Measurements from ENCODE around the gene EPB41L2.

Gene EPB41L2

DNA sequence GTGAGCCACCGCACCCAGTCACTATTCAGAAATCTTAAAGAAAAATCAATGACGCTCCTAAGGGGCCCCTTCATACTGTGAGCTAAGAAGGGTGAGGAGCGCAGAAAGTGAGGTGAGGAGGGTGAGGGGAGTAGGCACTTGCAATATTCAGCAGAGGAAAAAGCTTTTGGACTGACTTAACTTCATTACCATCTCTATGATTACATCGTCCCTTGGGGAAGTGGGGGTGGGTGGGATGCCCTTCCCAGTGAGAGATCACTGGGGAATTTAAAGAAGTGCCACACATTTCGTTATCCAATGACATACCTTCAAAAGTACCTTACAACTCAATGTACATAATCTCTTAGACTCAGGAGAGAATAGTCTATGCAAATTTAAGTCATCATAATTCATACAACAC, 189.3 kb downstream of the EPB41L2 start:
- DNase-seq (ENCODE audit: extremely low read depth in 1 of 2, low read depth in 1 of 2), result no peak

DNA sequence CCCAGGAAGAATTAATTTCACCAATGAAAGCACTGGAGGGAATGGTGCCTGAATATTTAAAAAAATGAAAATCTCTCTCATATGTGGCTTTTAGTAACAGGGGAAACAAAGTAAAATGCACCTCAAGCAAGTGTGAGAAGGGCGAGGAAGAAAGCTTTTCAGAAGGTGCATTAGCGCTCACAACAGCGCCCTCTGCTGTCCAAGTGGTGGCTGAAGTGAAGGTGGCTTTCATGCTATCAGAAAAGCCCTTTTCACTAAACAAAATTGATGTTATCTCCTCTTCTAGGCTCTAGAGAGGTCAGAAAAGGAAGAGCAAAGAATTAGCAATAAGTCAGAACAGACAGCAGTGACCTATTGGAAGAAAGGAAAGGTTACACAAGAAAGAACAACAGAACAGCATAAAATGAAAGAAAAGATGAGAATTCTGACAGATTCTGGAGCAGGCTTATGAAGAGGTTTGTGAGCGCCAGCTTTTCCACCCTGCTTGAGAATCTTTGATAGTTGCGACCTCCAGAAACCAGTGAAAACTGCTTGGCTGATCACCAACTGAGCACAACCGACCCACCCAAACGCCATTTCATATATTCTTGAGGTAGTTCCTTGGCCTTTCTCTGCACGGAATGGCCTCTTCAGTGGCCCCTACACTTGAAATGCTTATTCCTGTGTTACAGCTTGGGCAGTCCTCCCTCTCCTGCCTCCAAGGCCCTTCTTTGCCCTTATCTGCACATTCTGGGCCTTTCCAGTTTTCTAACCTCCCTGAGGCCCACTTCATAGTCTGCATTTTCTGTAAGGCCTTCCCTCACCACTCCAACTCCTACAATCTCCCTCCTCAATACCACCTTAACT, 190.6 kb downstream of the EPB41L2 start:
- DNase-seq (ENCODE audit: extremely low read depth in 1 of 2, low read depth in 1 of 2), result peak; percentile 27 to 63

GRCh38 chr6:130870179-130870880, 192.7 kb downstream of the EPB41L2 start:
- no peak for DNase-seq (ENCODE audit: extremely low read depth in 1 of 2, low read depth in 1 of 2)

- no peak for DNase-seq (ENCODE audit: extremely low read depth in 1 of 2, low read depth in 1 of 2)
Measured at GRCh38 chr6:130869681-130870080, 193.4 kb downstream of the EPB41L2 start.

DNA sequence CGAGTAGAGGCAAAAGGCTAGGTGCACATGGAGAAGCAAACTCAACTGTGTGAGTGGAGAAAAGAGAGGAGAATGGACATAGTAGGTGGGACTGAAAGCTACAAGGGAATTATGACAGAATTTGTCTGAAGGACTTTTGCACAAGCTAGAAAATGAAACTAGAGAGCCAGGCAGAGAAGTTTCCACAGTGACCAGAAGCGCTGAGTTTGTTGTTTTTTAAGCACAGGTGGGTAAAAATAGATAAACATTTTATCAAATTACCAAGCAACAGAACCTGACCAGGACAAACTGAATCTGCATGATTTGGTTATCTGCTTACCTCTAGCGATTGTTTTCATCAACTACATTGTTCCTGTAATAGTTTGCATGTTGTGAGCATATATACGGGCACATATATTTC, 197.3 kb downstream of the EPB41L2 start:
- DNase-seq (ENCODE audit: extremely low read depth in 1 of 2, low read depth in 1 of 2), result no peak

DNA sequence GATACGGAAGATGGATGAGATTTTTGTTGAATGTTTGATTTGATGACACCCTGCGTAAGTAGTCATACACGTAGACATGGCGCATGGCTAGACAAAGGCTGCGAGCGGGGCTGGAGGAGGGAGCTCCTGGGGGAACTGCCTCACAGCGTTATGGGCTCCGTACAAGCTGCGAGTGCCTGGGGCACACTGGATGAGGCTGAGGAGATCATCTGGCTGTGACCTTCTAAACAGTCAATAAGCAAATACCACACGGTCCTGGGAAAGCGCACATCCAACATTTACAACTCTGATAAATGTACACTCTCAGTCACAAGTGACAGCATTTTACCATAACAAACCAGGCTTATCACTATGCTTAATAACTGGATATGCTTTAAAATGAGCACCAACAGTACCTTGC, 198.7 kb downstream of the EPB41L2 start:
- no peak for DNase-seq (ENCODE audit: extremely low read depth in 1 of 2, low read depth in 1 of 2)

DNA sequence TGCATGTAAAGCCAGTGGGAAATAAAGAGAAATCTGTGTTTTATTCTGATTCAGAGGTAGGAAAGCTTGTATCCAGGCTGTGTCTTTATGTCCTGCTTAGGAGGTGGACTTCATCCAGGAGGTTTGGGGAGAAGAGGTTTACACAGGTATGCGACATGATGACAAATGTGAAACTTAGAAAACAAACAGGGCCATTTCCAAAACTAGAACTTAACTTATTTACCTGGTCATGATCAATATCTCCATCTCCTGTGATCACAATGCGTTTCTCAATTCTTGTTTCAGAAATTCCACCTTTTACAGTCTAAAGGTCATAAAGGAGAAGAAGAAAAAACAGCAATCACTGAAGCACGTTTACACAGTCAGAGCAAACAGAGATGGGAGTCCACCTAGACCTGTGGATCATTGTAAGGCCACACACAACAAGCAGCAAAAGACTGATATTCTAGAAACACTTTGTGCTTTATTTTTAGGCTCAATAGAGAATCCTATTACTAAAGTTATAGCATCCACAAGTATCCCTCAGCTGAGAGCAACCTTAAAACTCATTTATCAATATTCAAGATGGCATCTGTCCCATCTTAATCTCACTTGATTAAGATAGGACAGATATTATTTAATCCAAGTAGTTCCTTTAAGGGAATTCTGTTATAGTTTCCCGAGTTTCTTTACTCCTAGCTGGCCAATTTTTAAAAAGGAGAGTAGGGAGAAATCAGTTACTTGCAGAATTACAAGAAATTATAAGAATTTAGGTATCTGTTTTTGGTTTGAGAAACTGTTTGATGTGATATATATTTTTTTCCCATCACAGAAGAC, 199.4 kb downstream of the EPB41L2 start:
- DNase-seq (ENCODE audit: extremely low read depth in 1 of 2, low read depth in 1 of 2), result no peak

DNA sequence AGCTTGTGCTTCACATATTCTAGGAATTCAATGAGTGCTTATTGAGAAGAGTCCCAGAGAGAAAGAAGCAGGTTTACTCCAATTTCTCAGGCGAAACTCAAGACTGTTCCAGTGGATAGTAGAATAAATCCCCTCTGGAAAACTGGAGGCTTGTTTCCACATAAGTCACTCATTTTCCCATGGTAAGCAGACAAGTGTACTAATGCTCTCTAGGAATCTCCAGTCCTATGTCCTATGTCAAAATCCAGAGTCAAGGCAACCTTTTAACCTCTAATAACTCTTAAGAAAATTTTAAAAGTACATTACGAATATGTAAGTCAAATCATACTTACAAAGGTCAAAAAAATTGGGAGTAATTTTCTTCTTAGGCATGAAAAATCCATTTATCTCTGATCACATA, 200.7 kb downstream of the EPB41L2 start:
- DNase-seq (ENCODE audit: extremely low read depth in 1 of 2, low read depth in 1 of 2), result no peak

GRCh38 chr6:130859161-130859867, 203.7 kb downstream of the EPB41L2 start:
- no peak for DNase-seq (ENCODE audit: extremely low read depth in 1 of 2, low read depth in 1 of 2)

- no peak for DNase-seq (ENCODE audit: extremely low read depth in 1 of 2, low read depth in 1 of 2)
Measured at GRCh38 chr6:130858498-130859160, 204.4 kb downstream of the EPB41L2 start.

DNA sequence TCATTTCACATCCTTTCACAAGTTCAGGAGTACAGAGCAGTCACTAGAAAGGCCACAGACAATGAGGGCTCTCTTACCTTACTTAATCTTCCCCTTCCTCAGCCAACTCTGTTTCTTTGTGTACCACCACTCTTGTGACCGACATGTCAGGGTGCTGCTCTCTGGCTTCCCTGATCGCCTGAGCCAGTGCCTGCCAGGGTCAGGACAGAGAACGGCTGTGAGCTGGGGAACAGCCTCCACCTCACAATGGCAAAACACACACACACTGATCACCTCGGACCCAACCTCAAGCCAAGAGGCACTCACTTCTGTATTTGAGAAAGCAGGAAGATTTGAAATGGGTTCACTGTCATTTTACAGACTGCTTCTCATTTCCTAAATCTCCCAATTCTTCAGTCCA, 205.0 kb downstream of the EPB41L2 start:
- DNase-seq (ENCODE audit: extremely low read depth in 1 of 2, low read depth in 1 of 2), result no peak

- DNase-seq (ENCODE audit: extremely low read depth in 1 of 2, low read depth in 1 of 2), result no peak
Measured at GRCh38 chr6:130853555-130854183, 209.4 kb downstream of the EPB41L2 start.

- DNase-seq (ENCODE audit: extremely low read depth in 1 of 2, low read depth in 1 of 2), result no peak
Measured at GRCh38 chr6:130852844-130853554, 210.0 kb downstream of the EPB41L2 start.

- DNase-seq (ENCODE audit: extremely low read depth in 1 of 2, low read depth in 1 of 2), result no peak
Measured at GRCh38 chr6:130851026-130851425, 212.0 kb downstream of the EPB41L2 start.

- no peak for DNase-seq (ENCODE audit: extremely low read depth in 1 of 2, low read depth in 1 of 2)
Measured at GRCh38 chr6:130849594-130849993, 213.5 kb downstream of the EPB41L2 start.

DNA sequence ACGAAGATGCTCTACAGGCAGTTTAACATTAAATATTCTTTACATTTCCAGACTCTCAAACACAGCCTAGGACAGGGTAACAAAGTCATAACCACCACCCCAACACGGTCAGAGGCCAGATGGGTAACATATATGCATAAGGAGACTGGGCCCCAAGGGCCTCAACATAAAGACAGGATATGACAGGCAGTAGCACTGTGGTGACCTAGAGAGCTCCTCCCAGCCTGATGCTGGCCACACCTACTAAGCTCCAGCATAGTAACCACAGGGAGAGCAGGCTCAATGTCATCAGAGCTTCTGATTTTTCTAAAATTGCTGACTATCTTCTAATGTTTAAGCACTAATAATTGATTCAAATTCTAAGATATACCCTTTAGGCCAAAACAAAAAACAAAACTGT, 214.1 kb downstream of the EPB41L2 start:
- no peak for DNase-seq (ENCODE audit: extremely low read depth in 1 of 2, low read depth in 1 of 2)

DNA sequence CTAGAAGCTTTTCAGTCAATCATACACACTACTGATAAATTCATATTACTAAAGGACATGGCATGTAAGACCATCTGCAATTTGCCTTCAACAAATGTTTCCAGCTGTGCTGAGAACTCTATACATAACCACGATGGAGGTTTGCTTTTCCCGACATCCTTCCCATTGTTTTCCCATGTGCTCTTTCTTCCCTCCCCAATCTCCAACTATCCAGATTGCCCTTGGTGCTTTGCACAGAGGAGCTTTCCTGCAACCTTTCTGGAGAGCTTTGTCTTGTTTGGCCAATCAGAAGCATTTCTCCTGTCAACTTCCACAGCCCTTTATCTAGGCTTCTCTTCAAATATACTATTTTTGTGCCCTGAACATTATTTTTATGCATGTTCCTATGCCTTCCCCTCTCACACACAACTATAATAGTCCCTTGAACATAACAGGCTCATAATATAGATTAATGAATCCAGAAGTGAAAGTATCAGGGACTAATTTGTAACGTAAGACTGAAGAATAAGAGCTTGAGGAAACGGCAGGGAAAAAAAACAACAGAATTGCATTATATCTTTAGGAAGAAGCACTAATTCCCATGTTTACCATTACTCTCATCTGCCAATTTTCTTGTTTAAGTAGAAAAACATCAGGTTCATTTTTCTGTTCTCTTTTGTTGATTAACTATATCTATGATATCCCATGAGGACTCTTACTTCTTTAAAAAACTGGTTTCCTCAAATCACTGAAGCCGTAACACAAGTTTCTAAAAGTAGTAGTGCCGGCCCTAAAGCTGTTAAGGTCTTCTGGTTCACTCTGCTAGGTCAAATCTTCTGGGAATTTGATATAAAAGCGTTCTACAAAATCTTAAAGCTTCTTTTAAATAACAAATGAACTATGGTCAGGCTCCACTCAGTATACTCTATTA, 215.8 kb downstream of the EPB41L2 start:
- no peak for DNase-seq (ENCODE audit: extremely low read depth in 1 of 2, low read depth in 1 of 2)

GRCh38 chr6:130846501-130846900, 216.5 kb downstream of the EPB41L2 start:
- DNase-seq (ENCODE audit: extremely low read depth in 1 of 2, low read depth in 1 of 2), result no peak
